Activated T-helper 1 cell treated with anti-CD3 and anti-CD28 coated beads, Interleukin-2, amount 50 U/mL, for 16 hours (primary cell): ENCODE results near the gene MYOC.
"Not testable (repeated sequence)": the region's sequence is repeated elsewhere in the genome, so short reads cannot be mapped to it uniquely, and the experiment has no call there.

Experiments used
- DNase-seq, 2 donors: peaks; one replicate each; pipeline ENCODE4 v3.0.0-alpha.2; 2020; ENCODE audit warnings: low read depth in 1 of 2, low spot score in 1 of 2

Gene MYOC

DNA sequence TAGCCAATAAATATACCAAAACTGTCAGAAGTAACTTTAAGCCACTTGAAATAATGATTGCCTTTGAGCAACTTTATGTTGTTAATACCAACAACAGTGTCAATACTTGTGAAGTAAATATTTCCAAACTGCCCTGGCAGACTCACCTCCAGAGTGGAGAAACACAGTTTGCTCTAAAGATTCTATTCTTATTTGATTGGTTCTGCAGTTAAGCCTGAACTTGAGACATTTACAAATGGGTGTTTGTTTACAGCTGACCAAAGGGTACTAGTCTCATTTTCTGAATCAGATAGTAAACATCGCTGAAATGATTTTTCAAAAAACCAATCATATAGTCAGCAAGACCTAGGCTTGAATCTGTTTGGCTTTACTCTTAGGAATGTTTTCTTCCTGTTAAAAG is 1.3 kb upstream of the MYOC start:
- no peak for DNase-seq

DNA sequence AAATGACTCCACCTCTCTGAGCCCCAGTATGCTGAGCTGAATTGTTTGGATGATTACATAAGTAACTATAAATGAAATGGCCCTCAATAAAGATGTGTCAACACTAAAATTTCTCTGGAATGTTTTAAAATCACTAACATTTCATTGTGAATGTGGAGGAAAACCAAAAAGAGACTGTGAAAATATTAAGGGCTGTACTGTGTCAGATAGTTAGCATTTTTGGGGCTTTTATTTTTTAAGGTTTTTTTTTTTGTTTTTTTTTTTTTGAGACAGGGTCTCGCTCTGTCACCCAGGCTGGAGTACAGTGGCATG is 6.3 kb downstream of the MYOC start:
- no peak for DNase-seq

DNA sequence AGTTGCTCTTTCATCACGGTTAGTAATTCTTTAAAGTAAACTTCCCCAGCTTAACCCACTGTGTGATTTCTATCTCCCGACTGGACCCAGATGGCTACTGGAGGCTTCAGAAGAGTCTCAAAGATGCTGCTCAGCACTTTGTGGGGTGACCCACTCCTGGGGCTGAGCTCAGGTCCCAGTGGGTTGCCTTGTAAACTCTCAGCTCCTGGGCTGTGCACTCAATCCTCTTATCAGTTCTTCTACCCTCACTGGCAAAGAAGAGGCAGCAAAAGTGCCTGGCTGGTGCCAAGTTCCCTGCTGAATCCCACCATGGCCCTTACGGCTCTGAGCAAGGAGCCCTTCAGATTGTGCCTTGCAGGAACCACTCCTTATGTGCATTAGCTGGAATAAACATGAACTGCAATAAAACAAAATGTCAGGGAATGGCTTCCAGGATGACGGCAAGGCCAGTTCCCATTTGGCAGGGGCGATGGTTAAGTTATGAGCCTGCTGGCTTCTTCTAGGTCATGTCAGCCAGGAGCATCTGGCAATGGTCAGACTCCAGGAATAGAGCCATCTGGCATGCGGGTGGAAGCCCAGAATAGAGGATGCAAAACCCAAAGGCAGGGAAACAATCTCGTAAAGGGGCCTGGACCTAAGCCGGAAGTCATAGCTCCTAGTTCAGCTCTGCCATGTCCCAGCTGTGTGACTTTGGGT is 6.8 kb downstream of the MYOC start:
- no peak for DNase-seq

DNA sequence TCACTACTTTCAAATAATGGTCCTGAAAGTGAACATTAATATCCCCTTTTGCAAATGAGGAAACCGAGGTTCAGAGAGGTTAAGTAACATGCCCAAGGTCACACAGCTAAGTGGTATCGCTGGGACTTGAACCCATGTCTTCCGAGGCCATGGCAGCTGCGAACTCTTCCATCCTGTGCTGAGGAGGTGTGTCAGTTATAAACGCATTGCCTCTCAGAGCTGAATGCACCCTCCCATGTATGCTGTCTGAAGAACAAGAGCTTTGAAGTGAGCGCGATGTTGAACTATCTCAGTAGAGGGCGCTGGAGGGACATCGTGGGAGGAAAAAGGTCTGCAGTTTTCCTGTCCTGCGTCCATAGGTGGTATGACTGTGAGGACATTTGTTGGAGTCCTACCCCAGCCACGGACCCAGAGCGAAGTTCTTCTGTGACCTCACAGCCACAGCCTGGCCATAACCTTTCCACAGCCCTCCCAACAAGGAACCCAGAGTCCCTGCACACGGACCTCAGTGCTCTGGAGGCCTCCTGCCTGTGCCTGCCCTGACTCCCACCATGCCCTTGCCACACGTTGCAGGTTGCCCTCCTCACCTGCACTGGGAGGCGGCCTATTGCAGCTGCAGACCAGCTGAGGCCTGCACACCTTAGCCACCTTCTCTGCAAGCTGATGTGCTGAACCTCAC is 7.5 kb downstream of the MYOC start:
- peak; percentile 17 to 20 for DNase-seq

DNA sequence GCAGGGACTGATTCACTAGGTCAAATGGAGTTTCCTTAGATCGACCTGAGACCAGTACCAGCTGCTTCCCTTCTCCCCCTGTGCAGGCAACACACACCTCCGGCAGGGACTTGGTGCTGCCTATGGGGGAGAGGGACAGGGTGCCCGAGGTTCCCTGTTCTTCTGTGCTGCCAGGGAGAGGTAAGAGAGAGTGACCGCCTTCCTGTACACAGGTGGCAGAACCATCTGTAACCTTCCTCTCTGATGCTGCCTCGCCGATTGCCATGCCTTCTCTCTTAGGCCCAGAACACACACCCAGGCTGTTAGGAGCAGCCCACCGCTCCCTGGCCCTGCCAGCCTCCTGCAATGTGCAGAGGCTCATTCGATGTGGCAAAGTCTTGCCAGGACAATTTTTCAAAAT is 9.3 kb downstream of the MYOC start:
- DNase-seq, result no peak

DNA sequence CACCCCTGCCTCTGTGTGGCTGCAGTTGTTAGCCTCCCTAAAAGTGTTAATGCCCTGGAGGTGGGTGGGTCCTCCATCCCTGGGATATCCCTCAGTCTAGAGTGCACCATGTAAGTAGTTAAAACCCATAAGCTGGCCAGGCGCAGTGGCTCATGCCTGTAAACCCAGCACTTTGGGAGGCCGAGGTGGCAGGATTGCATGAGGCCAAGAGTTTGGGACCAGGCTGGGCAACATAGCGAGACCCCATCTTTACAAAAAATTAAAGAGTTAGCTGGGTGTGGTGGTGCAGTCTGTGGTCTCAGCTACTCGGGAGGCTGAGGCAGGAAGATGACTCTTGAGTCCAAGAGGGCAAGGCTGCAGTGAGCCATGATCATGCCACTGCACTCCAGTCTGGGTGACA is 10.3 kb downstream of the MYOC start:
- DNase-seq, result no peak

DNA sequence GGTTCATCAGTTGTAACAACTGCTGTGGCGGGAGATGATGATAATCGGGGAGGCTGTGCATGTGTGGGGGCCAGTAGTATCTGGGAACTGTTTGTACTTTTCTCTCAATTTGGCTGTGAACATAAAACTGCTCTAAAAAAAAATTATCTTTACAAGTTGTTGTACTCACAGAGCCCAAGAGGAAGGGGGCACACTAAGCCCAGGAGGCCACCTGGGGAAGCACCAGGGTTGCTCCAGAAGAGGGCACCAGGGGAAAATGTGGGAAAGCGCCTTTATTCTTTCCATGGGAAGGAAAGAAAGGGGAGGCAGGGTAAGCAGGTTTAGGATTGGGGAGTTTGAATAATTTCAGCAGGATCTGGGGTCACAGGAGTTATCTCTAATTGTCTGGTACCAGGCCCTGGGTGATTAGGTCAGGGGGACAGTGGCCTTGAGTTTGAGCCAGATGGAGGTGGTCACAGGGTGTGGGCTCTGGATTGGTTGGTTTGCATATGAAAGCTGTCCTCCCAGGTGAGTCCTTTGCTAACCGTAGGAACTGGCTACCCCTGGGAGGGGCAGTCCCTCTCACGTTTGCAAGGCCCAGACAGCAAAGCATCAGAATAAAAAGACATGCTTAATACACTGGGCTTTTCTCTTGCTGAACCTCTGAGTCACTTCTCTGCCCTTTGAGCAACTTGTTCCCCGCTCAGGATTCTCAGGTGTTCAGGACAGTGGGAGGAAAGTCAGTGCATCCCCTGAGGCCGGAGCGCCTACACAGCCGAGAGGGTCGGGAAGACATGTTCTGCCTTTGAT is 11.2 kb downstream of the MYOC start:
- DNase-seq, result no peak

DNA sequence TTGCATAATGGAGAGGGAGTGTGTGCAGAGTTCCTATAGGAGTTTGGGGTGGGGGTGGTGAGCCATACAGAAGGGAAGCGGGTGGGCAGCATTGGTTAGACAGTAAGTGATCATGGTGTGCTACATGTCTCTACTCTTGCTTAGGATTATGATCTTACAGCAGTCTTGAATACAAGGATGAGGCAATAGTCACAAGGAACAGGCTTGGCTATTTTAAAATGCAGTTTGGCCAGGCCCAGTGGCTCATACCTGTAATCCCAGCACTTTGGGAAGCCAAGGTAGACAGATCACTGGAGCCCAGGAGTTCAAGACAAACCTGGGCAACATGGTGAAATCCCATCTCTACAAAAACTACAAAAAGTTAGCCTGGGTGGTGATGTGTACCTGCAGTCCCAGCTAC is 12.3 kb downstream of the MYOC start:
- no peak for DNase-seq

DNA sequence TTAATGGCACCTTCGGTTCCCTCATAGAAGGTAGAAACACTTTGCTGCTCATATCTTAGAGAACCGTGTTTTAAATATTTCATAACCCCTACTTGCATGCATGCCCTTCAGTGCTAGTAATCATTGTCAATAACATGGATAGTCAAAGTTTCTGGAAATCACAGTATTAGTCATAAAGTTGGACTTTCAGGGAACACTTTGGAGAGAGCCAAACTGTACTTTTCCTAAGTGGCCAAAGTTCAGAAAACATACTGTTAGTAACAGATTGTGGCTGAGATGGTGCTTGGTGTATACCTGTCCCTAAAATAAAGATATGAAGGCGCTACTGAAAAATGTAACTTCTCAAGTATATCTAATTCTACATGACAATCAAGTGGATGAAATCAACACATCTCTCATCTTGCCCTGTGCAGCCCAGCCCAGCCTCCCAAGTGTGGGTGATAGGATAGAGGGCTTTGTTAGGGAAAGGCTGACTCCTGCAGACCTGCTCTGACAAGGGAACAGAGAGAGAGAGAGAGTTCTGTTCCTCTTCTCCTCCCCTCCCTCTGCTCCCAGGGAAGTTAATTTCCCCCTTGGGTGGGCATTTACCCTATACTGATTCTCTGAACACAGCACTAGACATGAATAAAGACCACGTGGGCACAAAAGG is 14.4 kb downstream of the MYOC start:
- DNase-seq, result no peak

DNA sequence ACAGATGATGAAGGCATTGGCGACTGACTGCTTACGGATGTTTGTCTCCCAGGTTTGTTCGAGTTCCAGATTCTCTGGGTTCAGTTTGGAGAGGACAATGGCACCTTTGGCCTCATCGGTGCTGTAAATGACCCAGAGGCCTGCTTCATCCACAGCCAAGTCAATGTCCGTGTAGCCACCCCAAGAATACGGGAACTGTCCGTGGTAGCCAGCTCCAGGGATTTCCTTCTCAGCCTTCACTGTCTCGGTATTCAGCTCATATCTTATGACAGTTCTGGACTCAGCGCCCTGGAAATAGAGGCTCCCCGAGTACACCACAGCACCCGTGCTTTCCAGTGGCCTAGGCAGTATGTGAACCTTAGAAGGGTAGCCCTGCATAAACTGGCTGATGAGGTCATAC is 16.3 kb downstream of the MYOC start:
- DNase-seq, result no peak

DNA sequence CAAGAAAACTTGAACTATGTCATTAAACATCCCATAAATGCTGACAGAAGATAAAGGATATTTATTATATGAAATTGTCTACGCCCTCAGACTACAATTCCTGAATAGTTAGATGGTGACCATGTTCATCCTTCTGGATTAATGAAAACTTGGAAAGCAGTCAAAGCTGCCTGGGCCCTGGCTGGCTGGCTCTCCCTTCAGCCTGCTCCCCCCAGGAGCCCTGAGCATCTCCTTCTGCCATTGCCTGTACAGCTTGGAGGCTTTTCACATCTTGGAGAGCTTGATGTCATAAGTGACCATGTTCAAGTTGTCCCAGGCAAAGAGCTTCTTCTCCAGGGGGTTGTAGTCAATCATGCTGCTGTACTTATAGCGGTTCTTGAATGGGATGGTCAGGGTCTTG is 16.8 kb downstream of the MYOC start:
- DNase-seq, result no peak

DNA sequence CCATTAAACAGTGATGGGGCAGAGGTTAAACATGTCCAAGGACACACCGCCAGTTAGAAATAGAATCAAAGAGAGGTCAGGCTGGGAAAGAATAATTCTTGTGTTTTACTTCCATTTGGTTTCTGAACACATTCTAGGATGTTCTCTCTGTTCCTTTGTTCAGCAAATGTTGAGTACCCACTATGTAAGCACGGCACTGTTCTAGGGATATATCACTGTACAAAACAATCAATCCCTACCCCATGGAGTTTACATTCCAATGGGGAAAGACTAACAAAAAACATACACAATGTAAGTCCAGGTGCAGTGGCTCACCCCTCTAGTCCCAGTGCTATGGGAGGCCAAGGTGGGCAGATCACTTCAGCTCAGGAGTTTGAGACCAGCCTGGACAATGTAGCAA is 24.3 kb downstream of the MYOC start:
- DNase-seq, result no peak

DNA sequence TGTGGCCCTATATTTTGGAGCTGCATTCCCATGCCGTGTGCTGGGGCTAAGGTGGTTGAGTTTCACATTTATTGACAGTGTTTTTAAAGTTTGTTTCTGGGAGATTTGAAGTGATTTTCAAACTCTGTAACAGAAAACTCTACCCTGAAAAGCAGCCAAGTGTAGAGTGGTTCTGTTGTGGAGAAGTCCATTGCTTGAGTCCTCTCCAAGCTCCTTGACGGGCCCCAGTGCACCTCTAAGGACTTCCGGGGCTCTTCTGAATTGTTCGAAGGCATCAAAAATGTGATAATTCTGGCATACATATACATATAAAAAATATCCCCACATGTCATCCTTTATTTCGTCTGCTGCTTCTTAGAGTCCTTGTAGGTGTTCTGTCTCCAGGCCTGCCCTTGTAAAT is 25.5 kb downstream of the MYOC start:
- DNase-seq, result no peak

DNA sequence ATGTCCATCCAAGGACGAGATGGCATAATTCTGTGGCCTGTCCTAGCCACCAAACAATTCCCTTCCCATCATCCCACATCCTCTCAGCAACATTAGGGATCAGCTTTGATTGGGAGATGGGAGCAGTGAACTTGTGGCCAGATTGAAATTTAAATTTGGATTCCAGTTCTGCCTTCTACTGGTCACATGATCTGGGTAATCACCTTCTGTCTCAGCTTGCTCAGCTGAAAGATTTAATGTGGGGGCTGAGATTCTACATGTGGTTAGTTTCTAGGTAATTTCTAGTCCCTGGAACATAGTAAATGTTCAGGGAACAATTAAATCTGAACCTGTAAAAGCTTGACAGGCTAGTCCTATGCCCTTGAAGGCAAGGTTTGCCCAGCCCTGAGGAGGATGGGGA is 27.3 kb downstream of the MYOC start:
- no peak for DNase-seq

DNA sequence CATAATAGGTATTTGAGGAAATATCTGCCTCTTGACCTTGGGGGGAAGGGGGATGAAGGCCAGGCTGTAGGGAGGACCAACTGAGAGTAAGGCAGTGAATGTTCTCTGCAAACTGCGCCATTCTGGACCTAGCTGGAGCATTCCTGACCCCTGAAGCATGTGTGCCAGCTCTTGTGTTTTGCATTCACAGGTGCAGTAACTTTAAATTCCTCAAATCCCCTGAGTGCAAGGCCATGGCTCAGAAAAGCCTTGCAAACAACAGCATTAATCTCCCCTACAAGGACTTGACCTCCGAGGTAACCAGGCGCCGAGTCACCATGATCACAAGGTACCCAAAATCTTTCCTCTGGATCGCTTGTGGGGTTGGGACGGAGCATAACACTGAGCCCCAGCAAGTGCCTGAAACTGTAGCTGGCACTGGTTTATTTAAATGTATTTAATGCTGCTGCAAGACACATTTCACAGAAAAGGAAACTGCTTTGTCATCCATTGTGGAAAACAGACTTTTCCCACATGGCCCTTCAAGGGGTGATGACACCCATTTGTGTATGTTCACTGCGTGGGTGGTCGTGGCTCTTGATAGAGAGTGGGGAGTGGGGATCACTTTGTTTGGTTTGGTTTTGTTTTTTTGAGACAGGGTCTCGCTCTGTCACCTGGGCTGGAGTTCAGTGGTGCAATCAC is 28.7 kb downstream of the MYOC start:
- DNase-seq, result no peak

DNA sequence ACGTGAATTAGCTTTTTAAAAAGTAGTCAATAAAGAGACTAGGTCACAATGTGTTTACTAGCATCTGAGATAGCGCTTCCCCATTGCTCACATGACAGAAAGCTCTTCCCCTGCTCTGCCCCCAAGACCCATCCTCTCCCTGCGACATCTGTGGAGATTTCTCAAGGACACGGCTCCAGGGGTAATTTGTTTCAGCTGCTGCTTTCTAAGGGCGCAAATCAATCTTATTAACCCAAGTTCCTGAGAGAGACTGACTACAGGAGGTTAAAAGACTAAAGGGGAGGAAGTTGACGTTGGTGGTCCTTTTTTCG is 30.4 kb downstream of the MYOC start, which contains the start of gene MYOCOS:
TSS of gene MYOCOS (plus strand) at position 92 of the 311 bp plus-strand sequence. CDS start 1,641 bp downstream, outside the sequence.
- DNase-seq, result no peak

DNA sequence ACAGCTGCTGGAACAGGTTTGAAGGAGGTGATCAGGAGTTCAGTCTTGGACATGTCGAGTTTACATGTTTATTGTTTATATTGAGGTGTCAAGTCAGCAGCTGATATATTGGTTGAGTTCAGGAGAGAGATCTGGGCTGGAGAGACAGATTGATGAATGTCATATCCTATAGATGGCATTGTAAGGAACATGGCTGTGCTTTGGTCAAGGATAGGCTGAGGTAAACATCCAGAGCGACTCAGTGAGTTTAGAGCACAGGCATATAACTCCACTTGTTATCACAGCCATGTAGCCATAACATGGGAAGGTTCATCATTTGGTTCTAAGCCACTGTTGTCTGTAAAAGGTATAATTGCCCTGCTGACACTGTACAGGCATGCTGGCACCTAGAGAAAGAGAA is 35.9 kb downstream of the MYOC start:
- no peak for DNase-seq

DNA sequence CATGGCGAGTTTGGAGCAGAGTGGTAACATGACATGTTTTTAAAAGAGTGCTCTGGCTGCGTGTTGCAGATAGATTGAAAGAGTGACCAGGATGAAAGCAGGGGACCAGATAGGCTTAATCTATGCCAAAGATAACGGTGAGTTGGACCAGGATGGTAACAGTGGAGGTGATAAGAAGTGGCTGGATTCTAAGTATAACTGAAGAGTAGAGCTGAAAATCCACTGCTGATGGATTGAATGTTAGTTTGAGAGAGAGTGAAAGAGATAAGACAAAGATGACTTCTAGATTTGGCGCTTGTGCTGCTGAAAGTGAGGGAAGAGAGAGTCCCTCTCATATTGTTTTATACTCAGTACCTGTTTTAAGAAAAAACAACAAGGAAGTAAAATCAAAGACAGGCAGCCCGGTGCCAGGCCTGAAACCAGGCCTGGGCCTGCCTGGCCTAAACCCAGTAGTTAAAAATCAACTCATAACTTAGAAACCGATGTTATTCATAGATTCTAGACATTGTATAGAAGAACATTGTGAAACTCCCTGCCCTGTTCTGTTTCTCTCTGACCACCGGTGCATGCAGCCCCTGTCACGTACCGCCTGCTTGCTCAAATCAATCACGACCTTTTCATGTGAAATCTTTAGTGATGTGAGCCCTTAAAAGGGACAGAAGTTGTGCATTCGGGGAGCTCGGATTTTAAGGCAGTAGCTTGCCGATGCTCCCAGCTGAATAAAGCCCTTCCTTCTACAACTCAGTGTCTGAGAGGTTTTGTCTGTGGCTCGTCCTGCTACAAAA is 37.2 kb downstream of the MYOC start:
- not testable (repeated sequence) for DNase-seq

DNA sequence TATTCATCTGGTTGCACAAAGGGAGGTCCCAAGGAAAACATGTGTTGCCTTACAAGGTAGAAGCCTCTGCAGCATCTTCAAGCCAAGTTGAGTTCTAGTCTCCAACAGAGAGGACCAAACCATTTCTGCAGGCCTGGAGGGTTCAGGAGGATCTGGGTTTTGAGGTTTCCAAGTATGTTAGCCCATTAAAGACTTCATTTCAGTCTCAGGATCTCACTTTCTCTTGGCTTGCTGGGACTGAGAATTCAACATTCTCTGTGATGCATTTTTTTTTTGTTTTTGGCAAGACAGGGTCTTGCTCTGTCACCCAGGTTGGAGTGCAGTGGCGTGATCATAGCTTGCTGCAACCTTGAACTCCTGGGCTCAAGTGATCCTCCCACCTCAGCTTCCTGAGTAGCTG is 39.2 kb downstream of the MYOC start:
- no peak for DNase-seq

DNA sequence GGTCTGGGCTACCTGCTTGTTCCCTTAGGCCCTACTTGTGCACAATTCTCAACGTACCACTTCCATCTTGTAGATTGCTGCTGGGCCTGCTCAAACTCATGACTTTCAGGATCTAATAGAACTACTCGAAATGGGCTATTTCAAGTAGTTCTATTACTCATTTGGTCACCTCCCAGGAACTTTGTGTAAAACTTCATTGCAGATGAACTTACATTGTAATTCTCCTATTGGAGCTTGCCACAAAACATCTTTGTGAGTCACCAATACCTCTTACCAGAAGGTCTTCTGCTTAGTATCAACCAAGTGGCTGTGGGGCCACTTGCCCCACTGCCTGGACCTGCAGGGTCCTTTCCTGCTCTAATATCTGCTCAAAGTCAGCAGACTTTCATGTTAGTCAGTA is 41.2 kb downstream of the MYOC start:
- no peak for DNase-seq

DNA sequence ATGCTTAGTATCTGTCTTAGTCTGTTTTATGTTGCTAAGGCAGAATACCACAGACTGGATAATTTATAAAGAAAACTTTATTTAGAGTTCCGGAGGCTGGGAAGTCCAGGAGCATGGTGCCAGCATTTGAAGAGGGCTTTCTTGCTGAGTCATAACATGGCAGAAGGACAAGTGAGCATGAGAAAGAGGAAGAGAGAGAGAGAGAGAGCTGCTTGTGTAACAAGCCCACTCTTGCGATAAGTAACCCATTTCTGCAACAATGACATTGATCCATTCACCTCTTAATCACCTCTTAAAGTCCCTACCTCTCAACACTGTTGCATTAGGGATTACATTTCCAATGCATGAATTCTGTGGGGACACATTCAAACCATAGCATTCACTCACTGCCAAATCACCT is 42.1 kb downstream of the MYOC start:
- DNase-seq, result no peak
